GM23248 (cell line): ENCODE measurements around the gene HTT. TPM values are rescaled to one million over a fixed set of nuclear protein-coding genes. Genes with fewer than 3 reads are reported as not detected.

Source experiments
- DNase-seq: peaks from one replicate; pipeline ENCODE4 v3.0.0-alpha.2; 2015
- H2AFZ ChIP-seq: fragments of 200-600 bp; sonication (generic); 2 replicates; pipeline ENCODE4 v1.6.1; 2016; ENCODE audit warnings: antibody characterized with exemption
- H3F3A ChIP-seq: fragments of 200-600 bp; sonication (generic); 2 replicates; pipeline ENCODE4 v1.6.1; 2016; ENCODE audit warnings: mild to moderate bottlenecking, antibody characterized with exemption, mixed run types; ENCODE audit not compliant: insufficient read depth
- H3K27ac ChIP-seq: fragments of 200-600 bp; sonication (generic); 2 replicates; pipeline ENCODE4 v1.5.1; 2016; ENCODE audit warnings: mild to moderate bottlenecking
- H3K27me3 ChIP-seq: fragments of 200-600 bp; sonication (generic); replicated peaks from 2 replicates; pipeline ENCODE4 v1.6.1; 2016; ENCODE audit warnings: mild to moderate bottlenecking; ENCODE audit not compliant: insufficient read depth
- H3K36me3 ChIP-seq: fragments of 200-600 bp; sonication (generic); 2 replicates; pipeline ENCODE4 v1.6.1; 2016; ENCODE audit warnings: low read depth, mild to moderate bottlenecking
- H3K4me1 ChIP-seq: fragments of 200-600 bp; sonication (generic); 2 replicates; pipeline ENCODE4 v1.6.1; 2016; ENCODE audit warnings: mild to moderate bottlenecking; ENCODE audit not compliant: insufficient read depth
- H3K4me2 ChIP-seq: fragments of 200-600 bp; sonication (generic); one replicate; pipeline ENCODE4 v1.6.1; 2016; ENCODE audit warnings: mild to moderate bottlenecking; ENCODE audit not compliant: unreplicated experiment
- H3K4me3 ChIP-seq: fragments of 200-600 bp; sonication (generic); 2 replicates; pipeline ENCODE4 v1.5.1; 2016; ENCODE audit warnings: mild to moderate bottlenecking
- H3K79me2 ChIP-seq: fragments of 200-600 bp; sonication (generic); 2 replicates; pipeline ENCODE4 v1.6.1; 2016; ENCODE audit warnings: mild to moderate bottlenecking; ENCODE audit not compliant: insufficient read depth
- H3K9ac ChIP-seq: fragments of 200-600 bp; sonication (generic); 2 replicates; pipeline ENCODE4 v1.6.1; 2016; ENCODE audit warnings: mild to moderate bottlenecking
- H3K9me2 ChIP-seq: fragments of 200-600 bp; sonication (generic); 2 replicates; pipeline ENCODE4 v1.6.1; 2016; ENCODE audit warnings: mixed run types, mild to moderate bottlenecking, moderate library complexity; ENCODE audit not compliant: insufficient read depth
- H3K9me3 ChIP-seq: fragments of 200-600 bp; sonication (generic); one replicate; pipeline ENCODE4 v1.6.1; 2017; ENCODE audit warnings: low read depth
- H4K20me1 ChIP-seq: fragments of 200-600 bp; sonication (generic); 2 replicates; pipeline ENCODE4 v1.6.0; 2016; ENCODE audit not compliant: insufficient read depth
- EZH2 ChIP-seq: fragments of 200-600 bp; sonication (generic); IDR thresholded peaks from 2 replicates; pipeline ENCODE4 v1.6.1; 2018; ENCODE audit warnings: antibody characterized with exemption, mild to moderate bottlenecking; ENCODE audit not compliant: insufficient read depth, poor library complexity, severe bottlenecking
- EZH2phosphoT487 ChIP-seq: fragments of 200-600 bp; sonication (generic); IDR thresholded peaks from 2 replicates; pipeline ENCODE4 v1.6.1; 2018; ENCODE audit warnings: antibody characterized with exemption, moderate library complexity, mild to moderate bottlenecking, low read depth; ENCODE audit not compliant: insufficient read depth
- WGBS, 2 experiments: methylation state at CpG; one replicate each; pipeline ENCODE4 v1.1.6; 2015 to 2017; ENCODE audit warnings: low lambda C conversion rate in 2 of 2, low coverage in 1 of 2; ENCODE audit errors: missing lambda C conversion rate in 2 of 2; 5-methylcytosine and 5-hydroxymethylcytosine counted together
- in situ Hi-C: fragments of 300-500 bp; cut with MboI; formaldehyde crosslinking; loops from 2 replicates; pipeline ENCODE4 v1.15.0; 2020
- polyA plus RNA-seq: library from polyadenylated mRNA; unstranded; fragments of >200 nt; fragmentation: Nextera tagmentation; extraction: Ambion mirVana; gene quantifications from 2 replicates; pipeline ENCODE4 v1.2.1, GENCODE V29; 2016
- total RNA-seq: library from RNA; depleted of rRNA; stranded (reverse); fragments of >200 nt; shearing (Covaris generic); gene quantifications from 2 replicates; pipeline ENCODE4 v1.2.3, GENCODE V29; 2014

HTT gene
- total and polyA plus RNA-seq, 2 experiments from 2014 or later: 8.2 to 26.5 TPM

GRCh38 chr4:3263876-3264193, 189.4 kb downstream of the HTT start:
- no peak for TF ChIP-seq EZH2phosphoT487
- TF ChIP-seq EZH2: no peak
- Histone ChIP-seq H3K9me3 (no peaks in the 10 kb centered on the region), H3K27ac (no peak overlapping the region), H2AFZ (no peak overlapping the region), H3K27me3 (no peaks in the 10 kb centered on the region), H3K4me3 (no peak overlapping the region), H3K79me2 (no peaks in the 10 kb centered on the region), H3K4me1 (no peaks in the 10 kb centered on the region), H4K20me1 (no peaks in the 10 kb centered on the region), H3K36me3 (no peaks in the 10 kb centered on the region), H3F3A (no peaks in the 10 kb centered on the region), H3K4me2 (no peak overlapping the region), H3K9ac (no peak overlapping the region), H3K9me2 (no peaks in the 10 kb centered on the region)
- in situ Hi-C loops: no loop called here
- WGBS, 2 experiments: 46 to 47% methylated on average over 6 of the region's 6 CpGs
- no peak for DNase-seq

- Histone ChIP-seq H3K9me2 (no peaks in the 10 kb centered on the region), H3K36me3 (no peaks in the 10 kb centered on the region), H3F3A (no peaks in the 10 kb centered on the region), H2AFZ (no peak overlapping the region), H3K4me1 (no peaks in the 10 kb centered on the region), H3K27ac (no peak overlapping the region), H3K9me3 (no peaks in the 10 kb centered on the region), H3K4me3 (no peak overlapping the region), H3K27me3 (no peaks in the 10 kb centered on the region), H3K9ac (no peak overlapping the region), H3K79me2 (no peaks in the 10 kb centered on the region), H3K4me2 (no peak overlapping the region), H4K20me1 (no peaks in the 10 kb centered on the region)
- DNase-seq: no peak
- 94 to 95% methylated on average over 17 of the region's 17 CpGs for WGBS, 2 experiments
- no peak for TF ChIP-seq EZH2
- TF ChIP-seq EZH2phosphoT487: no peak
- in situ Hi-C loops: no loop called here
These were observed 191.6 kb downstream of the HTT start for GRCh38 chr4:3266076-3266475.

- H2AFZ ChIP-seq: no peak overlapping the region
- H3K9ac ChIP-seq: no peak overlapping the region
- no peaks in the 10 kb centered on the region for H3K4me1 ChIP-seq
- H3K27me3 ChIP-seq: peaks cover 8% of the 10 kb centered on the region; the same call in 1 of the 2 replicates
- 72 to 75% methylated on average over 17 to 18 of the region's 18 CpGs for WGBS, 2 experiments
- no peak overlapping the region for H3K4me3 ChIP-seq
- in situ Hi-C loops: no loop called here
- TF ChIP-seq EZH2phosphoT487 (no peak), EZH2 (no peak)
- H3K4me2 ChIP-seq: no peak overlapping the region
- no peaks in the 10 kb centered on the region for H3K9me2 ChIP-seq
- no peaks in the 10 kb centered on the region for H3K36me3 ChIP-seq
- H4K20me1 ChIP-seq: no peaks in the 10 kb centered on the region
- no peak overlapping the region for H3K27ac ChIP-seq
- no peaks in the 10 kb centered on the region for H3K79me2 ChIP-seq
- no peaks in the 10 kb centered on the region for H3F3A ChIP-seq
- DNase-seq: no peak
- H3K9me3 ChIP-seq: no peaks in the 10 kb centered on the region
These were observed 193.3 kb downstream of the HTT start for GRCh38 chr4:3267576-3268394.

GRCh38 chr4:3268395-3269104, 194.1 kb downstream of the HTT start:
- no peaks in the 10 kb centered on the region for H3K9me2 ChIP-seq
- H3K36me3 ChIP-seq: no peaks in the 10 kb centered on the region
- H3K9ac ChIP-seq: no peak overlapping the region
- no peak overlapping the region for H3K4me2 ChIP-seq
- in situ Hi-C loops: no loop called here
- no peaks in the 10 kb centered on the region for H4K20me1 ChIP-seq
- no peaks in the 10 kb centered on the region for H3K9me3 ChIP-seq
- H3K4me1 ChIP-seq: no peaks in the 10 kb centered on the region
- no peaks in the 10 kb centered on the region for H3F3A ChIP-seq
- H3K27me3 ChIP-seq: peaks cover 8% of the 10 kb centered on the region; the same call in 1 of the 2 replicates
- no peak overlapping the region for H3K4me3 ChIP-seq
- 76 to 80% methylated on average over 12 to 17 of the region's 17 CpGs for WGBS, 2 experiments
- DNase-seq: no peak
- H3K27ac ChIP-seq: no peak overlapping the region
- H3K79me2 ChIP-seq: no peaks in the 10 kb centered on the region
- H2AFZ ChIP-seq: no peak overlapping the region
- TF ChIP-seq EZH2phosphoT487: no peak
- no peak for TF ChIP-seq EZH2
